SJCRH30 (cell line): ENCODE measurements around the gene SCLY. TPM values are rescaled to one million over a fixed set of nuclear protein-coding genes. Genes with fewer than 3 reads are reported as not detected.
A peak's percentile ranks its signal among the peaks of the same experiment; 100 is the strongest.

Experiments
- DNase-seq, 2 experiments: peaks; one replicate each; pipeline ENCODE4 v3.0.0-alpha.2; 2015 to 2020
- H3K27ac ChIP-seq: fragments of 250-450 bp; sonication (Bioruptor Pico); 2 replicates; pipeline ENCODE4 v1.5.1; 2020; ENCODE audit warnings: mild to moderate bottlenecking, moderate library complexity
- H3K27me3 ChIP-seq: fragments of 250-450 bp; sonication (Bioruptor Pico); 2 replicates; pipeline ENCODE4 v1.5.1; 2020; ENCODE audit warnings: mild to moderate bottlenecking, moderate library complexity
- H3K36me3 ChIP-seq: fragments of 250-450 bp; sonication (Bioruptor Pico); 2 replicates; pipeline ENCODE4 v1.5.1; 2020; ENCODE audit warnings: mild to moderate bottlenecking, moderate library complexity
- H3K4me1 ChIP-seq: fragments of 250-450 bp; sonication (Bioruptor Pico); 2 replicates; pipeline ENCODE4 v1.5.1; 2020; ENCODE audit warnings: mild to moderate bottlenecking, moderate library complexity
- H3K4me3 ChIP-seq: fragments of 250-450 bp; sonication (Bioruptor Pico); 2 replicates; pipeline ENCODE4 v1.5.1; 2020; ENCODE audit warnings: mild to moderate bottlenecking, moderate library complexity
- H3K9me3 ChIP-seq: fragments of 250-450 bp; sonication (Bioruptor Pico); replicated peaks from 2 replicates; pipeline ENCODE4 v1.5.1; 2020; ENCODE audit warnings: mild to moderate bottlenecking, moderate library complexity
- total RNA-seq: library from RNA; depleted of rRNA; stranded (reverse); fragments of >200 nt; shearing (Covaris generic); gene quantifications from 2 replicates; pipeline ENCODE4 v1.2.3, GENCODE V29; 2014

SCLY gene
- total RNA-seq, 1 experiment from 2014 or later: 36.7 TPM

GRCh38 chr2:238094438-238095022 lies 33.7 kb downstream of the SCLY start:
- H3K9me3 ChIP-seq: no peaks in the 10 kb centered on the region
- no peaks in the 10 kb centered on the region for H3K36me3 ChIP-seq
- H3K27ac ChIP-seq: no peak overlapping the region
- no peak for DNase-seq
- H3K4me1 ChIP-seq: peaks cover 10% of the 10 kb centered on the region
- no peak overlapping the region for H3K4me3 ChIP-seq
- H3K27me3 ChIP-seq: no peaks in the 10 kb centered on the region

- Histone ChIP-seq H3K27ac (no peak overlapping the region), H3K27me3 (no peaks in the 10 kb centered on the region), H3K4me3 (no peak overlapping the region), H3K9me3 (no peaks in the 10 kb centered on the region), H3K4me1 (peaks cover 10% of the 10 kb centered on the region), H3K36me3 (no peaks in the 10 kb centered on the region)
- no peak for DNase-seq
Measured at GRCh38 chr2:238095143-238095542, 34.3 kb downstream of the SCLY start.

DNA sequence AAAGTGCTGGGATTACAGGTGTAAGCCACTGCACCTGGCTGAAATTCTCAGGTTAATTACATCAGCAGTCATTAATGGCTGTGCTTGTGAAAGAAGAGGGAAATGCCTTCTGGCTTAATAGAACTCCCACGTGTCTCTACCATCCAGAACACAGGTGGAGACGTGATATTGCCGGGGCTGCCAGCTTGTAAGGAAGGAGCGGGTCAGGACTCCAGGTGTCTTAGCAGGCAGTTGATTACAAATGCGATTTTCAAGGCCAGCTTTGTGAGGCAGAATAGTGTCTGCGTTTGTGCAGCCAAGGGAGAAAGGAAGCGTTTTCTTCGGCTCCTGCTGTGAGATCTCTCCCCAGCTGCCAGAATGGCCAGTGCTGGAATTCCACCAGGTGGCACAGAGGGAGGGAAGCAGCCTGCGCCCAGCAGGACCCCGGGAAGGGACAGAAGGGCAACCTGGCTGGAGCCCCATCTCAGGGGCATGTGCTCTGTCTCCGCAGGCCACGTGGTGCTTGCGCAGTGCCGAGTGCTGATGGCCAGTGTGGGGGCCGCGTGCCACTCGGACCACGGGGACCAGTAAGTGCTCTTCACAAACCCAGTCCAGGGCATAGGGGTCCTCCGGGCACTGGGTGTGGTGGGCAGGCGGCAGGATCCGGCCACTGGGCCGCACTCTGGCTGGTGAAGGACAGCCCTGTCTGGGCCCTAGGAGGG lies 35.7 kb downstream of the SCLY start:
- DNase-seq: no peak
- Histone ChIP-seq H3K4me3 (no peak overlapping the region), H3K27me3 (no peaks in the 10 kb centered on the region), H3K4me1 (peaks cover 10% of the 10 kb centered on the region), H3K9me3 (no peaks in the 10 kb centered on the region), H3K36me3 (no peaks in the 10 kb centered on the region), H3K27ac (no peak overlapping the region)

- no peak for DNase-seq
- H3K9me3 ChIP-seq: no peaks in the 10 kb centered on the region
- peaks cover 10% of the 10 kb centered on the region for H3K4me1 ChIP-seq
- no peak overlapping the region for H3K4me3 ChIP-seq
- no peak overlapping the region for H3K27ac ChIP-seq
- H3K36me3 ChIP-seq: no peaks in the 10 kb centered on the region
- H3K27me3 ChIP-seq: no peaks in the 10 kb centered on the region
Measured at GRCh38 chr2:238097201-238097987, 36.6 kb downstream of the SCLY start.

DNA sequence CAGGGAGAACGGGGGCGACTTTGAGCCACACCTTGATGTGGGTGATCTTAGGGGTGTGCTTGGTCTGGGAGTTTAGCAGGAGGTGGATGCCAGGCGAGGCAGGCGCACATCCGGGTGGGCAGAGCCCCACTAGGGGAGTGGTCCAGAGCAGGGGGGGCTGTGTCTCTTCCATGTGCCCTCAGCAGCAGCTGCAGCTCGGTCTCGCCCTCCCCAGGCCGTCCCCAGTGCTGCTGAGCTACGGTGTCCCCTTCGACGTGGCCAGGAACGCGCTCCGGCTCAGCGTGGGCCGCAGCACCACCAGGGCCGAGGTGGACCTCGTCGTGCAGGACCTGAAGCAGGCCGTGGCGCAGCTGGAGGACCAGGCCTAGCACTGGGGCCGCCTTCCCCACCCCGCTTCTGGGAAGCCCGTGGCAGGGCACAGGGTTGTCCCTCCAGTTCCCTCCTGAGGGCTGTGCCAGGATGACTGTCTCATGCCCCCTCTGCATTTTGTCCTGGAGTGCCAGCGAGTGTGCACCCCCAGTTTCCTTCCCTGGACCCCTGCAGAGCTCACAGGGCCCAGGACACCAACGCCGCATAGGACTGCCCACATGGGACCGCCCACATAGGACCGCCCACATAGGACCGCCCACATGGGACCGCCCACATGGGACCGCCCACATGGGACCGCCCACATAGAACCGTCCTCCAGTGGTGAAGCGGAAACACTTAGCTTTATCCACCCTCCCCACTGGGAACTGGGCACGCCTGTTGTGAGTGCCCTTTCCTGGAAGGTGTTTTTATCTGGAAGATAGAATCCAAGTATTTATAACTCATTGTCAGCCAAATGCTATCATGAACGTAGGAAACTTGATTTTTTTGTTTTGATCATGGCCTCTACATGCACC lies 37.4 kb downstream of the SCLY start:
- peak; percentile 80 to 92 for DNase-seq

DNA sequence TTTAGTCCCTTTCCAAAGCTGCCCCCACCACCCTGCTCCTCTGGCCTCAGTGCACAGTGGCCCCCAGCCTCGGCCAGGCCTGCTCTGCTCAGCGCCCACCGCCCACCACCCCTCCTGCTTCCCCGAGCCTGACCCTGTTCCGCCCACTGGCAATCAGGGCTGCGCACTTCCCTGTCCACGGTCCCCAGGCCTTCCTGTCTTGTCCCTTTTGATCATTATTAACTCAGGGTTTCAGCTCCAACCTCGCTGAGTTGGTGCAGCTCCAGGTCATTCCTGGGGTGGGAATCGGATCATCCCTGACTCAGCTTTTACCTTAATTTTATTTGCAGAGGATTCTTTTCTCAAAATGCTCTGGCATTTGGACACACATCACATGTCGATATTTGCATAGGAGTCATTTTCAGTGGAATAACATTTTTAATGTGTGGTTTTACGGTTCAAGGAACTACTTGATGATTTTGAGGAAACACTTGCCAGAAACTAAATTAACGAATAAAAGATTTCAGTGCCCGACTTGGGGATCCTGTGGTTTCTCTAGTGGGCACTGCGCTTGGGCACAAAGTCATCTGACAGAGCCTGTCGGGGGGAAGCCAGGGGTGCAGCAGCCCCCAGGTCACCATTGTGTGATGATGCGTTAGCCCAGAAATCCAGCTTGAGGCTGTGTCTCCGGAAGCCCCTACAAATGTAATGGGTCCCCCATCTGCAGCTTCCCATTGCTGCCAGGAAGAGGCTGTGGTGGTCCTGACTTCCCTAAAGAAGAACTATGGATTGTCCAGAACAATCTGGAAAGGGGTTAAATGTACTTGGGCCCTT lies 38.3 kb downstream of the SCLY start:
- no peak overlapping the region; the same call in 1 of the 2 replicates for H3K27ac ChIP-seq
- DNase-seq: no peak
- no peaks in the 10 kb centered on the region for H3K9me3 ChIP-seq
- H3K27me3 ChIP-seq: no peaks in the 10 kb centered on the region; the same call in 1 of the 2 replicates
- no peak overlapping the region; the same call in 1 of the 2 replicates for H3K4me3 ChIP-seq
- peaks cover 10% of the 10 kb centered on the region for H3K4me1 ChIP-seq
- H3K36me3 ChIP-seq: no peaks in the 10 kb centered on the region

More for the DNA sequence above, 37.4 kb downstream of the SCLY start:
- no peak overlapping the region; the same call in 1 of the 2 replicates for H3K27ac ChIP-seq
- no peaks in the 10 kb centered on the region for H3K36me3 ChIP-seq
- H3K27me3 ChIP-seq: no peaks in the 10 kb centered on the region; the same call in 1 of the 2 replicates
- no peaks in the 10 kb centered on the region for H3K9me3 ChIP-seq
- peaks cover 10% of the 10 kb centered on the region for H3K4me1 ChIP-seq
- no peak overlapping the region; the same call in 1 of the 2 replicates for H3K4me3 ChIP-seq

DNA sequence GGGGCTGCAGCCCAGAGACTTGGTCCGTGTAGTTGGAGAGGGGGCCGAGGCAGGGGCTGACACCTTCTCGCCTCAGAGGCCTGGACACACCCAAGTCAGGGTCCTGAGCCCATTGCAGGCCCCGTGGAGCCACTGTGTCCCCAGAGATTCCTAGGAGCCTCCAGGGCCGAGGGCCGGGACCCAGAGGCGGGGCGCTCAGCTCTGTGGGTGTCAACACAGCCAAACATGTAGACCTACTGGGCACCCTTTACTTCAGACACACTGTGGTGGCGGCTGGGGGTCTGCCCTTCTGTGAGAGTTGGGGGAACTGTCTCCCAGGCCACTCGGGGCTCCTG lies 38.9 kb downstream of the SCLY start:
- DNase-seq: no peak
- H3K9me3 ChIP-seq: no peaks in the 10 kb centered on the region
- H3K4me1 ChIP-seq: peaks cover 10% of the 10 kb centered on the region
- H3K27ac ChIP-seq: no peak overlapping the region
- H3K36me3 ChIP-seq: no peaks in the 10 kb centered on the region
- H3K4me3 ChIP-seq: no peak overlapping the region
- H3K27me3 ChIP-seq: no peaks in the 10 kb centered on the region; the same call in 1 of the 2 replicates

DNA sequence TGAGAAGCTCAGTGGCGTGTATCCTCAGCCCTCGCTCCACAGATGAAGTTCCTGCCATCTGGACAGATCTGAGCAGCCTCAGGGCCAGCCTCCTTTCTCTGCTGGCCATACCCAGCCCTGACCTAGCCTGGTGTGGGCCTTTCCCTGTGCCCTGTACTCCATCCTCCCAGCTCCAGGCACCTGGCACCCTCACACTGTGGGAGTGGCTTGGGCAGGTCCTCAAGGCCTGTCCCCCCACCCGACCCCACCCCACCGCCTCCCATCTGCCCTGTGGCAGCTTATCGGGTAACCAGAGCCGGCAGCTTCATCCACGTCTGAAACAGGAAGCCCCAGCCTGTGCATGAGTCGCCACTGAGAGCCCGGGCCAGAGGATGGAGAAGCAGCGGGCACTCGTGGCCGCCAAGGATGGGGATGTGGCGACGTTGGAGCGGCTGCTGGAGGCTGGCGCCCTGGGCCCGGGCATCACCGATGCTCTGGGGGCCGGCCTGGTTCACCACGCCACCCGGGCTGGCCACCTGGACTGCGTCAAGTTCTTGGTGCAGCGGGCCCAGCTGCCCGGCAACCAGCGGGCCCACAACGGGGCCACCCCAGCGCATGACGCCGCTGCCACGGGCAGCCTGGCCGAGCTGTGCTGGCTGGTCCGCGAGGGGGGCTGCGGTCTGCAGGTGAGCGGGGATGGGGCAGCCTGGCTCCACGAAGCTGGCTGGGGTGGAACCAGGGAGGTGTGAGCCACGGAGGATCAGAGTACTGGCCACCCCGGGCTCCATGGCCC lies 39.4 kb downstream of the SCLY start, which contains the start of gene ESPNL:
Gene ESPNL, plus strand, starts transcription at position 292 of the 772 bp plus-strand sequence. Its CDS starts 80 bp downstream, at position 372.
- no peaks in the 10 kb centered on the region for H3K36me3 ChIP-seq

DNA sequence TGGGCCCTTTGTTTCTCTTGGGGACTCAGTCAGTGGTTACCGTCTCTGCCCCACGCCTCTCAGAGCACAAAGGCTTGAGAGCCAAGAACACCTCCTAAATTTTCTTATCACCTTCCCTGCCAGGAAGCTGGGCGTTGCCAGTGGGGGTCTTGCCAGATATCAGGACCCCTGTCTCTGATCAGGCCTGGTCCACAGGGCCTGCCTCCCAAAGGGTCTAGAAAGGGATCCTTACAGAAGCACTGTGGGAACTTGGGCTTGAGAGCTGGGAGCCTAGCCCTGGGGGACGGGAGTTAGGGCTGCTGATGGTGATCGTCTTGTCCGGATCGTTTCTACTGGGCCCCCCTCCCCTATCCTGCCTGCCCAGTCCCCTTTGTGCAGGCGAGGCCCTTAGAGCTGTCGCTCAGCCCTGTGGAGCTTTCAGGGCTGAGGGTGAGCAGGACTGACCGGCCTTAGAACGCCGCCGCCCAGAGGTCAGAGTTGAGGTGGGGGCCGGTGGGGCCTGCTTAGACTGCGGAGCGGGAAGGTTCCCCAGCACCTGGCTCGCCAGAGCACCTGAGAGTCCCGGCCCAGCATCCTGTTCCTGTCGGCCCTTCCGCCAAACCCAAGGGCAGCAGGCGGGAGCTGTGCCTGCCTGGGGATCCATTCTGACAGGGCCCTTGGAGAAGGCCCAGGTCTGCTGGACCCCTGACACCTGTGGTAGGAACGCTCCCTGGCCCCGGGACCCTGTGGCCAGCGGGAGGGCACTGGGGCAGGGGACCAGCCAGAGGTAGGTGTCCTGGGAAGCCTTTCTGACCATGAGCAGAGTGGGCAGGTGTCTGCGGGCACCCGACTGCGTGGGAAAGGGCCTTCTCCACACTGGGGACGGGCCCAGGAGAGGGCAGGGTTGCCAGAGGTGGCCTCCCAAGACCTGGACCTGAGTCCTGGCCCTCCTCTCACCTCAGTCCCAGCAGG lies 40.3 kb downstream of the SCLY start:
- DNase-seq: no peak
- H3K4me3 ChIP-seq: no peak overlapping the region
- no peaks in the 10 kb centered on the region for H3K9me3 ChIP-seq
- no peaks in the 10 kb centered on the region for H3K36me3 ChIP-seq
- H3K27me3 ChIP-seq: no peaks in the 10 kb centered on the region; the same call in 1 of the 2 replicates
- peaks cover 10% of the 10 kb centered on the region for H3K4me1 ChIP-seq
- no peak overlapping the region for H3K27ac ChIP-seq

More for the DNA sequence above, 39.4 kb downstream of the SCLY start, which contains the start of gene ESPNL:
- H3K4me3 ChIP-seq: no peak within 1 kb of the TSS
- H3K4me1 ChIP-seq: peaks cover 10% of the 10 kb centered on the region
- no peak for DNase-seq
- H3K27ac ChIP-seq: no peak within 1 kb of the TSS; the same call in 1 of the 2 replicates
- no peaks in the 10 kb centered on the region for H3K9me3 ChIP-seq
- H3K27me3 ChIP-seq: no peaks in the 10 kb centered on the region; the same call in 1 of the 2 replicates

- no peaks in the 10 kb centered on the region for H3K9me3 ChIP-seq
- no peak for DNase-seq
- H3K4me3 ChIP-seq: no peak overlapping the region
- H3K27me3 ChIP-seq: peaks cover 4% of the 10 kb centered on the region; the same call in 1 of the 2 replicates
- no peaks in the 10 kb centered on the region for H3K36me3 ChIP-seq
- H3K4me1 ChIP-seq: peaks cover 16% of the 10 kb centered on the region
- no peak overlapping the region for H3K27ac ChIP-seq
Measured at GRCh38 chr2:238101891-238102841, 41.4 kb downstream of the SCLY start.

DNA sequence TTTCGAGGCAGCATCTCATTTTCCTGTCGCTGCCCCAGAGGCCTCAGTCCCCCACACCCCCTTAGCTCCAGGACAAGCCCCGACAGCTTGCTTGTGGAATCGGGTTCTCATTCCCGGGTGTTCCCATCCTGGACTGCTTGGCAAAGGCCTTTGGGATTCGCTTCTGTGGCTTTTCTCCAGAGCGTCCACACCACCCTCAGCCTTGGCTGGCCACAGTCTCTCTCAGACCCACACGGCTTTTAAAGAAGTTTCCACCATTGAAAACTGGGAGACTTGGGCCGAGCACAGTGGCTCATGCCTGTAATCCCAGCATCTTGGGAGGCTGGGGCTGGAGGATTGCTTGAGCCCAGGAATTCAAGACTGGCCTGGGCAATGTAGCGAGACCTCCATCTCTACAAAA lies 42.1 kb downstream of the SCLY start:
- Histone ChIP-seq H3K4me1 (peaks cover 21% of the 10 kb centered on the region), H3K27ac (no peak overlapping the region), H3K4me3 (no peak overlapping the region), H3K36me3 (no peaks in the 10 kb centered on the region), H3K9me3 (no peaks in the 10 kb centered on the region), H3K27me3 (peaks cover 4% of the 10 kb centered on the region; the same call in 1 of the 2 replicates)
- no peak for DNase-seq
